GM18498 (cell line): ENCODE data around the gene DAPP1.

Experiments used
- ATAC-seq: cut with Tn5 transposase; IDR thresholded peaks from one replicate; pipeline ENCODE4 v1.9.1; 2021; ENCODE audit warnings: mild to moderate bottlenecking, moderate library complexity; ENCODE audit not compliant: unreplicated experiment

The DAPP1 gene

DNA sequence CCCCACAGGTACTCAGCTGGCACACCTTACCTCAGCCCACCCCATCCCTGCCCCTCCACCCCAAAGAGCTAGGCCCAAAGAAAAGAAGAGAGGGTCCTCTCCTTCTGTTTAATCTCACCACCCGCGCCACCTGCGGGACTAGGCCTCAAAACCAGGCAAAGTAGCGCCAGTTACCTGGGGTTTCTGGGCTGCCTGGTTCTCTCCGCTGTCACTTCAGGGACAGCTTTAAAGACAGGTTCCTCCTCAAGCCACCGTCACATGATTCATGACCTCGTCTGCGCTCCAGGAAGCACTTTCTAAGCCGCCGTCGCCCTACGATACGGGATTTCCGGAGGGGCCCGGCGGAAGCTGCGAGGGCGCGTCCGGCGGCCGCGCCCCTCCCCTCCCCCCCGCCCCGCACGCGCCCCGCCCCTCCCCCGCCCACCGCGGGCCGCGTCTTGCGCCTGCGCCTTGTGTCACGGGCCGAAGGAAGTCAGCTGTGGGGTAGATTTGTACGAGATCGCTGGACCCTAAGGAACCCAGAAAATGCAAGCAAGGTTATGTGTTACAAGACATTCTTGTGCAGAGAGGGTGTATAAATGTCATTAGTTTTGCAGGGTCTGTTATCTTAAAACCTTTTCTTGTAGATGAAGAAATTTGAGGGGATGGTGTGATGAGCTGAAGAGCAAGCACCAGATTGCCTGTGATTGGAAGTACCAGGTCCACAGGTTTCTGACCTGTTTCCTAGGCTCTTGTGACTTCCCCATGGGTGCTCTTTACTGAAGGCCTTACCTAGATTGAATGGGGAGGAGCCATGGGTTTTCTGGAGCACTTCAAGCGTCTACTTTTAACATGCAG is 77.8 kb downstream of the DAPP1 start, which contains the start of gene LAMTOR3:
LAMTOR3 (minus strand) TSS at position 267 of the 837 bp plus-strand sequence. CDS start 464 bp downstream, outside the sequence.
- ATAC-seq = peak; percentile 100

DNA sequence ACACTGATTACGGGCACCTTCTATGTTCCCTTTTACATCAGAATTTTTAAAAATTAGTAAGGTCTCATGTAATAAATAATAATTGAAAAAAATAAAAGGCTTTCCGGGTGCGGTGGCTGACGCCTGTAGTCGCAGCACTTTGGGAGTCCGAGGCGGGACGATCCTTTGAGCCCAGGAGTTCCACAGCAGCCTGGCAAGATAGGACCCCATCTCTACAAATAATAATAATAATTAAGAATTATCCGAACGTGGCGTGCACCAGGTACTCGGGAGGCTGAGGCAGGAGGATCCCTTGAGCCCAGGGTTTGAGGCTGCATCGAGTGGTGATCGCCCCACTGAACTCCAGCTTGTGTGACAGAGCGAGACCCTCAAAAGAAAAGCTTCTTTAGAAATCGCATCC is 78.4 kb downstream of the DAPP1 start:
- no peak for ATAC-seq

DNA sequence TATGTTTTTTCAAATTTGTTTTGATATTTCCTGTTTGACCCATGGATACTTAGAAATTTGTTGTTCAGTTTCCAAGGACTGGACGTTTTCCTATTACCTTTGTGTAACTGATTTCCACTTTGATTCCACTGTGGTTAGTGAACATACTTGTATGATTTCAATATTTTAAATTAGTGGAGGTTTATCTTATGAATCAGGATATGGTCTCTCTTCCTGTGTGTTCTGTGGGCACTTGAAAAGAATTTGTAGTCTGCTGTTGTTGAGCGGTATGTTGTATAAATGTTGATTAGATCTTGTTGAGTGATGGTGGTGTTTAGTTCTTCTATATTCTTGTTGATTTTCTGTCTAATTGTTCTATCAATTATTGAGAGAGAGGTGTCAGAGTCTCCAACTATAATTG is 98.8 kb downstream of the DAPP1 start:
- ATAC-seq = no peak

DNA sequence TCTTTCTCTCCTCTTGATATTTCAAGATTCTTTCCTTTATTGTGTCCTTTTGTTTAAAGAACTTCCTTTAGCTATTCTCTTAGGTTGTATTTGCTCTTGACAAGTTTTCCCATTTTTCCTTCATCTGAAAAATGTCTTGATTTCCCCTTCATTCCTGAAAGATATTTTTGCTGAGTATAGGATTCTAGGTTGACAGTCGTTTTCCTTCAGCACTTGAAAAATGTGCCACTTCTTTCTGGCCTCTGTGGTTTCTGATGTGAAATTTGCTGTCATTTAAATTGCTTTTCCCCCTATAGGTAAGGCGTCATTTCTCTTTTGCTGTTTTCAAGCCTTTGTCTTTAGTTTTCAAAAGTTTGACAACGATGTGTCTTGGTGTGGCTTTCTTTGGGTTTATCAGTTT is 100.9 kb downstream of the DAPP1 start:
- no peak for ATAC-seq

DNA sequence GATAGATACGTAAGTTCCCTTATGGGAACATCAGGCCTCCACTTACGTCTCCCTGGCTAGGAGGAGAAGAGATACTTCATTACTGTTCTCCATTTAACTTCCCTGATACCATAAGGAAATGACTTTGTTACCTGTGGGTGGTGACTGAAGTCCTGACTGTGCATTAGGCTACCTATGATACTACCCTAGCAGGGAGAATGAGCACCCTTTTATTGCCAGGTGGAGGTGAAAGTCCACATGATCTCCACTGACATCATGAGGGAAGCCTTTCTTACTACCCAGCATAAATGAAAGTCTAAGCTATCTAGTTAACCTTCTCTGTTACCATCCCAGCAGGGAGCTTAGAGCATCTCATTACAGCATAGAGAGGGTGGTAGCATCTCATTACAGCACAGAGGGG is 102.0 kb downstream of the DAPP1 start:
- no peak for ATAC-seq
